GM19467 (cell line): ENCODE results near the gene LRCH1.

ENCODE experiments used
- ATAC-seq: cut with Tn5 transposase; IDR thresholded peaks from one replicate; pipeline ENCODE4 v1.9.1; 2021; ENCODE audit warnings: mild to moderate bottlenecking, moderate library complexity; ENCODE audit not compliant: unreplicated experiment

Gene LRCH1

DNA sequence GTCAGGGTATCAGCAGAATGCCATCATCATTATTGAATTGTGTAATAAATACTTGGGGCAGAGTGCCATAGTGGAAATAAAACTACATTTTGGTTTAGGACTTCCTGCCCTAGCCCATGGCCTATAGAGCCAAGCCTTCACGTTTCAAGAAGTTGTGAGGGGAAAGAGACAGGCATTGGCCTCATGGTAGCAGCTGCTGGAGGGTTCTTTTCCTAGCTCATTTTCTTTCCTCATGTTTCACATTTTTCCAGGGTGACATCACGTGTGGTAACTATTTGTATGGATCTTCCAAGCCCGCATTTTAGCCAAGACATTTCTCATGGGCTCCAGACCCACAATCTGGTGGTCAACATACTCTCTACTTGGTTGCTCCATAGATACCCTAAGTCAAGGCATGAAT lies 80.4 kb downstream of the LRCH1 start:
- ATAC-seq: no peak

DNA sequence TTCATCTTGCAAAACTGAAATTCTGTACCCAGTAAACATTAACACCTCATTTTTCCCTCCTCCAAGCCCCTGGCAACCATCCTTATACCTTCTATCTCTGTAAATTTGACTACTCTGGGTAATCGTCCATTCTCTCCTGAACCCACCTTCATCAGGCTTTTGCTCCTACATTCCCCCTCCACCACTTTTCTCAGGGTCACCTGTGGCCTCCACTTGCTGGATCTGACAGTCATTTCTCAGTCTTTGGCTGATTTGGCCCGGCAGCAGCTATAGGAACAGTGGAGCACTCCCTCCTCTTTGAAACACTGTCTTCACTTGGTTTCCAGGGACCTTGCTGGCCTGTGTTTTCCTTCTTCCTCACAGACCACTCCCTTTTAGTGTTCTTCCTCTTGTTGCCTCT lies 83.5 kb downstream of the LRCH1 start:
- no peak for ATAC-seq

DNA sequence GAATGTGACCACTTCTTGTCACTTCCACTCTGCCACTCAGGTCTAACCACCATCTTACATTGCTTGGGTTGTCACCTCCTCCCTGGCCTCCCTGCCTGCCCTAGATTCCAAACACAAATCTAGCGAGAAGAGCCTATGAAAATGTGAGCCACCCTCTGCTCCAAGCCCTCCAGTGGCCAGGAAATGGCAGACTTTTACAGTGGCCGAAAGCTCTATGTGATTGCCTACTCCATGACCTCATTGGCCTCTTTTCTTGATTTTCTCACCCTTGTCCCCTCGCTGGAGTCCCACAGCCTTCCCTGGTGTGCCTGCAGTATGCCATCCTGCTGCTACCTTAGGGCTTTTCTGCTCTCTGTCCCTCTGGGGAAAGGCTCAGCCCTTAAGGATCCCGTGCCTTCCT lies 84.2 kb downstream of the LRCH1 start:
- ATAC-seq: no peak

DNA sequence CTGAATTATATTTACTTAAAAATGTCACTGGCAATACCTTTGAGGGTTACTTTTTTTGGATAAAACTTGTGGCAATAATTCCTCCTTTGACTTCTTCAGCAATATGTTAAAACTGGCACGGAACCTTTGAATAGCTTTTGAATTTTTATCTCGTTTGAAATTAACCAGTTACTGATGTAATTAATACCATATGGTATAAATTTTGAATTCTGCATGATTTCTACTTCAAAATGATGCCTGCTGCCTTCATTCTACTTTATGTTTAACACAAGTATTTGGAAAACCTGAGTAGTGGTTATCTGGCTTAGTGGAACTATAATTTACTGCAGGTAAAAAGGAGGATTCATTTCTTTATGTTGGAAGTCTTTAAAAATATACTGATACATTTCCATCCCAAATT lies 85.3 kb downstream of the LRCH1 start:
- no peak for ATAC-seq

DNA sequence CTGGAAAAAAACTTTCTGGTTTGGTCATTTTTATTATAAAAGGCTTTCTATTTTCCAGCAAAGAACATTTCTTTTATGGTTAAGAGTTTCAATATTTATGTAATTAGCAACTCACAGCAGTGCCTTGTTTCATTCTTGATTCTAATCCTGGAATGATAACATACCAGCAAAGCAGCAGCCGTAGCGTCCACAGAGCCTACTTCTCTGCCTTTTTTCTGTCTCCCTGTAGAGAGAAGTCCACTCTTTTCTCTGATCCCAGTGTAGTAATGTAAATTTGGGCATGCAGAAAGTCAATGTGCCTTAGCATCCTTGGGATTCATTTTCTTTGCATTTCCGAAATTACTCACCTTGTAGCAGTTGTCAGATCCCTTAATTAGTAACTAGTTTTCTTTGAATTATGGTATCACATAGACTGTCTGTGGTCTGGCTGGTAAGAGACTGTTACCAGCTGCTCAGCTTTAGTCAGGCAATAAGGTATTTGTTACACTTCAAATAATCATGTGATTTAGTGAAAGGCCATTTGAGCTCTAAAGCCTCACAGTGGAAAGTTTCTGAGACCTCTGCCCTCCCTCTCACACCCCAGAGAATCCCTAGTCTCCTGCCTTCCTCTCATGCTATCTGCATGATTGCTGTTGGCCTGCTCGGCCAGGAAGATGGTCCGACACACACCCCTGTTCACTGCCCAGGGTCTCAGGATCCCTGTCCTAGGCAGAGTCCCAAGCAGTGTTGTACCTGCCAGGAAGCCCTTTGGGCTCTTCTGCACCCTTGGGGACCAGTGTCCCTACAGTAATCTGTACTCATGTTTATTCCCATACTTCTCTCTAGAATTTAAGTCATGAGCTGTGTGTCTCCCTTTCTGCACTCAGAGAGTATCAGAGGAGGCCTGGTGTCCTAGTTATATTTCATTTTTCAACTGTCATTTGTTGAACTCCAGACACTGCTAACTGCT lies 86.3 kb downstream of the LRCH1 start:
- ATAC-seq: peak; percentile 92

DNA sequence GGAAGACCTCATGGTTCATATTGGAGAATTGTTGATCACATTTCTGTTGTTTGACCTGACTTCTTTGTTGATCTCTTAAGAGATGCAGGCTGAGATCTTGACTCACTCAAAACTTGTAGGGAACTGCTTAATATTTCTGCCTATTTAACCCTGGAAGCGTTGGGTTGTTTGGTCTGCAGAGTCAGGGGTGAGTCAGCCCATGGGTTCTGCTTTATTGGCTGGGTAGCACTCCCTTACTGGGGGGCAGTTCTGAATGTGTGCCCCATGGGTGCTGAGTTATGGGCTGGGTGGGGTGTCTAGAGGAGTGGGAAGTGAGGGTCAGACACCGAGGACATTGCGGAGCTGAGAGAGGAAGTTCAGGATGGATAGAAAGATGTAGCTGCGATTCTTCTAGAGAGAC lies 87.9 kb downstream of the LRCH1 start:
- ATAC-seq: no peak

DNA sequence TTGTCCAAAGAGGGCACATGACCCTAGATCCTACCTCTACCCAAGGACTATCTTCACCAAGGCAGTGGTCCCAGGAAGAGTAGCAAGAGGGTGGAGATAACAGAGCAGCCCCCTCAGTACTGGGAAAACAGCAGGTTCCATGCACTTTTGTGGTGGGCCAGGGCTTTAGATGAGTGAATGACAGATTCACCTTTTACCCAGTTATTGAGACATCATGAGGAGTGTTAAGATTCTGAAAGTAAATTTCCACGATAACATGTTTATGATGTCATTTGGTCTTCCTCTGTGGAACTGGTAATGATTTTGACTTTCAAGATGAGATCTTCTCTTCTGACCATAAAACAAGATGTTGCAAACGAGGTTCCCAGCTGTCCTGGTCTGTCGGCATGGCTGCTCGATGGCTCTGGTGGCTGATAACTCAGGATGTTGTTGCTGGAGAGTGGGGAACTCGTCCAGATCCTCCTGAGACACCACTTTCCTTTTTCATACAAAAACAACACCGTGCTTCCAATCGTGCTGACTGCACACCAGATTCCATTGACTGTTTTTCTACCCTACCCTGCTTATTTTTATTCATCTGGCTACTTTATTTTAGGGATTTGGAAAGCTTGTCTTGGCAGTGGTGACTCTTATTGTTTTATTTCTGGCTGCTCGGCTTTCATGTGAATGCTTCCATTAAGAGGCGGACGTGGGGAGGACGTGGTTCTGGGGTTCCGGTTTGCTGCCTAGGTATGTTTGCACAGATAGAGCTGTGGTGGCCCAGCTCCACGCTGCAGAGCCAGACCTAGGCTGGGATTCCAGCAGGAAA lies 88.5 kb downstream of the LRCH1 start:
- ATAC-seq: no peak

DNA sequence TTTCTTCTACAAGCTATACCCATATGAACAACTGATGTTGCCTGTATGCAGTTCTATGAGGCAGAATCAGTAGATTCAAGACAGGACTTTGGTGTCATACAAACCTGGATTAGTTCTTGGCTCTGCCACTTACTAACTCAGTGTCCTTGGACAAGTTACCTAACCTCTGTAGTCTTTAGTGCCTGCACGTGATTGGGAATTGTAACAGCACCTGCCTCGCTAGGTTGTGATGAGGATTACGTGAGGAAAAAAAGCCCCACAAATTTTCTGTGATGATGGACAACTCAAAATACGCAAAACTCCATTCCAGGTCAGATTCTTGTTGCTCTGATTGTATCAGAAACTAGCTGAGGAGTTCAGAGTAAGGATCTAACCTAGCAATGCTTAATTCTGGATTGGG lies 89.3 kb downstream of the LRCH1 start:
- ATAC-seq: no peak

DNA sequence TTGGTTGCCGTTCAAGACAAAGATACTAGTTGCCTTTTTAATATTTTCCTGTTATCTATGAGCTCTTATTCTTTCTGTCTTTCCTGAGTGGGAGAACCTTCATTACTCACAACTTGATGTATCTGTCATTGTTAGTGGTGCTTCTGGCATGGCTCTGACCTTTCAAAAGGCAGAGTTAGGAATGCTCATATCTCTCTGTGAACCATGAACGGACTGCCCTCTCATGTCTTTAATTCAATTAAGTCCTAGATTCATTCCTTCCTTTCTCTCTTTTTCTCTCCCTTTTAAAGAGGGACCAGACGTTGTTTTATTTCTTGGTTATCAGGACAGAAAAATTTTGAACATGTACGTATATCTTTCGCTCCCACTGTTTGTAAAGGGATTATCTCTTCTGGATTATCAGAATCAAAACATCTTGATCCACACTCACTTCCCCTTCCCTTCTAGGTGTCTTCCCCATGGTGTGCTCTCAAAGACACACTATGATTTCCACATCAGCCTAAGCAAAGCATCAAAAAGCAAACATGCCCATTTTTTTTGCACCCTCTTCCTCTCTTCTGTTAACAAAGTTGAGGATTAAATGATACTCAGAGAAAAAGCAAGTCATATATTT lies 90.3 kb downstream of the LRCH1 start:
- no peak for ATAC-seq

DNA sequence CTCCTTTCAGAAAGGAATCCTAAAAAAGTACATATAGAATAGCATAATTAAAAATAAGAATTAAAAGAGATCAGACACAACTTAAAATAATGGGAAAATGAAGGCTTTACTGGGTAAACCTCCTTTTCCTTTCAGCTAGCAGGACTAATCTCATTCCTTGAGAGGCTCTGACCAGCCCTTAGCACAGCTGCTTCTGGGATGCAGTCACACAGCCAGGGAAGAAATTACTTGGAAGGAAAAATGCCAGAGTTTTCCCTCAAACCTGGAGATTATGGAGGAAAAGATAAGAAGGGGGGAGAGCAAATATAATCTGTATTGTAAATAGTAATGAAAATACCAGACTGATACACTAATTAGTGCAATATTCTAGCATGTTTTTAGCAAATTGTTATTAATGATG lies 91.8 kb downstream of the LRCH1 start:
- no peak for ATAC-seq

DNA sequence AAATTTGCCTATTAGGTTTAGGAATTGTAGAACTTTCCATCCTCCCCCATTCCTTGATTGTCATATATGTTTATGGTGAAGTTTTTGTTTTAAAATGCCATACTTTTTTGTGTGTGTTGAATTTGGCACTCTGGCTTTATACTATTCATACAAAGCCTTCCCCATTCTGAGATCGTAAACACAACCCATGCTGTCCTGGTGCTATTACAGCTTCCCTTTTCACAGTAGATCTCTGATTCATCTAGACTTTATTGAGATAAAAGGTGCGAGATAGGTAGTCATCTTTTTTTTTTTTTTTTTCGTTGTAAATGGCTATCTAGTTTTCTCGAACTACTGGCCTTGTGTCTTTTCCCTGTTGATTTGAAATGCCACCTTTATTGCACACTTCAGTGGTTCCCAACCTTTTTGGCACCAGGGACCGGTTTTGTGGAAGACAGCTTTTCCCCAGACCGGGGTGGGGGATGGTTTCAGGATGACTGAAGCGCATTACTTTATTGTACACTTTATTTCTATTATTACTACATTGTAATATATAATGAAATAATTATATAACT lies 94.6 kb downstream of the LRCH1 start:
- no peak for ATAC-seq

DNA sequence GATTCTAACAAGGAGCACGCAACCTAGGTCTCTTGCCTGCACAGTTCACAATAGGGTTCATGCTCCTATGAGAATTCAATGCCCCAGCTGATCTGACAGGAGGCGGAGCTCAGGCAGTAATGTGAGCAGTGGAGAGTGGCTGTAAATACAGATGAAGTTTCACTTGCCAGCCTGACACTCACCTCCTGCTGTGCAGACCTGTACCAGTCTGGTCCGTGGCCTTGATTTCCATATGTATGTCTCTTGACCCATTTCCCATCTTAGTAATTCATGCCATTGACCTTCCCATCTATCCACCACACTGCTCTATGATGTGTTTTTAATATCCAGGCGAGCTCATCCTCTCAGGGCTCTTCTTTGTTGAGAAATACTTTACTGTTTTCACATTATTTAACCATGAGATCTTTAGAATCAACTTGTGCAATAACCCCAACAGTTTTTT lies 95.2 kb downstream of the LRCH1 start:
- ATAC-seq: peak; percentile 68

DNA sequence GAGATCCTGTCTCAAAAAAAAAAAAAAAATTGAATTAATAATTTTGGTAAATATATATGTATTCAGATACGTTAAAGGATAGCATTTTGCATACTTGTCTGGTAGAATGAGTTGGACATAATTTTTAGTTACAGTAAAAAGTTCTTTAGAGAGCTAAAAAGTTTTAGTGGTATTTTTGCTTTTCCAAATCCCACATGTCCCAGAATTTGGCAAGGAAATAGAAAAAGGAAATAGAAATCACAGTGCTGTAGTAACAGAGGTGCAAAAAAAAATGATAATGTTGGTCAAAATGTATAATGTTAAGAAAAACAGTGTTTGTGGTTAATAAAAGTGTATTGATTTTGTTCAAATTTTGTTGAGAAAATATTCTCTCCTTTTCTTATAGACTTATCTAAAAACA lies 96.8 kb downstream of the LRCH1 start:
- no peak for ATAC-seq

DNA sequence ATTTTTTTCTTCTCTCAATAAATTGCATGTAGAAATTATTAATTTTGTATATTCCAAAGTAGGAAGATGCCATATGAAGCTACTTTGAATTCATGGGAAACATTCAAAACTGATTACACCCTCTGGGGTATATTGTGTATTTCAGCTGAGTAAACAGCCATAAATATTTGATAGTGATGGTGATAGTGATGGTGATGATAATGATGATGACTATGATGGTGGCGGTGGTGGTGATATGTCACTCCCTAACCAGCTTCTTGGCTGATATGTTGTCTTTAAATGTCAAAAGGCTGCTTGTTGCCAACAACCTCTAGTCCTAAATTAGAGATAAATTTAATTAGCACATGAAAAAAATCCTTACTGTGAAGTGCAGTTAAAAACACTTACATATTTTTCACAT lies 102.0 kb downstream of the LRCH1 start:
- ATAC-seq: no peak

DNA sequence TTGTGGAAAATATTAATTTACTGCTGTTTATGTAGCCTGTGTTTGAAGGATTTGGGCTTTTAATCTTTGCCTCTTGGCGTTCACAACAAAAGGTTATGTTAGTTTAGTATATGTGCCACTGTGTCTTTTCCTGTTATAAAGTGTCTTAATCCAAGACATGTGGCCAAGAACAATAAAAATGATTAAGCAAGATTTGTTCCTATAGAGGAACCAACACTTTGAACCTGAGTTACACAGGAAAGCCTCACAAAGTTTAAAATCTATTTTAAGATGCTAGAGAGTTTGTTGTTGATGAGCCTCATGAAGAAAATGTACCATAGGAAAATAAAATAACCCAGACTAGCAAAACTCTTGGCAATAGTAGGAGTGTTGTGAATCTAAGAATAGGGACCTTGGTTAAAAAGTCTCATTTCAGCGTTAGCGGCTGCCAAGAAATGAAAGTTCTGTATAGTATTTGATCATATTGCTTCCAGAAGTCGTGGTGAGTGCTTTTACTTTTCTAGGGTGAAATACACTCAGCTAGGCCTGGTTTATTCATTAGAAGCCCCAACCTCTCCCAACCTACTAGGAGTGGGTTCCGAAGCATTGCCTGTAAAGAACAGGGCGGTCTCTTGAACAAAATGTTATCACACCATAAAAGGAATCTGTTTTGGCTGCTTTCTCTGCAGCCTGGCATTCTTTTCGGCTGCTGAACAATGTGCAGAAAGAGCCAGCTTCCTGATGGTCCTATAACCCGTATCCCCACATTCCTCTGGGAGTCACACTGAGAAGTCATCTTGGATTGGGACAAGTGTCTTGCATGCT lies 102.6 kb downstream of the LRCH1 start:
- no peak for ATAC-seq

DNA sequence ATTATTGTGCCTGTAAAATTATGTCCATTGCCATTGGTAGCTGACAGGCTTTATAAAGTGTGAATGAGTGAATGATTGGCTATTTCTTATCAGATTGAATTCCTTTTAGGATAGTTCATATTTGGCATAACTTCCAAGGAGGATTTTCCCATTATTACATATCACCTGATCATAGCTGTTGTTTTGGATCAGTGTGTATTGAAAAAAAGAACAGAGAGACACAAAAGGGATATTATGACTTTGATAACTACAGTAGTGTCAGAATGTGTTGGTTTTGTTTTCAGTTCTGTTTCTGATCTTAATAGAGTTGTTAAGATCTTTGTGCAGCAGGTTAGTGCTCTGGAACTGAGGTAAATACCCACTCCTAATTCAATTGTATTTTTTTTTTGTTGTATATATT lies 103.8 kb downstream of the LRCH1 start:
- peak; percentile 70 for ATAC-seq

DNA sequence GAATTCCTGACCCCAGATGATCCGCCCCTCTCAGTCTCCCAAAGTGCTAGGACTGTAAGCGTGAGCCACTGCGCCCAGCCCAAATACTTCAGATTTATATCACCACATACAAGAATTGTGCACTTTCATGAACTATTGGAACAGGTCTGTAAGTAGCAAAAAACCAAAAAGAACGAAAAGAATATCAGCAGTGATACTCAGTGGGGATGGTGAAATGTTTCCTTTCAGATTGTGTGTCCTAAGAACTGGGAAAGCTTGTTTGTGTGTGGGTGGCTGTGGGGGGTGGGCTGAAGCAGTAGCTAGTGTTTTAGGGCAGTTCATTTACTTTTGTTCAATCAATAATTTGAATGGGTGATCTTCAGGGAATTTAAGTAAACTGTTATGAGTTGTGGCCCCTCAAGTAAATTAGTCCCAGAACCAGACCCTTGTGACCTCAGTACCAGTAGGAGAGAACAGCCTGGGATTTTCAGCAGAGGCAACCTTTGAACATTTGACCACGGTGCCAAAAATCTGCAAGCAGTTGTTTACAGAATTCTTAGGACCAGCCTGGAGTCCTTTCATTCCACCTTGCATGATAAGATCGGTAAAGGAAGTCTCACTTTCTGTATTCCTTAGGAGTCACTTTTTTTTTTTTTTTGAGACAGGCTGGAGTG lies 106.6 kb downstream of the LRCH1 start:
- ATAC-seq: no peak

DNA sequence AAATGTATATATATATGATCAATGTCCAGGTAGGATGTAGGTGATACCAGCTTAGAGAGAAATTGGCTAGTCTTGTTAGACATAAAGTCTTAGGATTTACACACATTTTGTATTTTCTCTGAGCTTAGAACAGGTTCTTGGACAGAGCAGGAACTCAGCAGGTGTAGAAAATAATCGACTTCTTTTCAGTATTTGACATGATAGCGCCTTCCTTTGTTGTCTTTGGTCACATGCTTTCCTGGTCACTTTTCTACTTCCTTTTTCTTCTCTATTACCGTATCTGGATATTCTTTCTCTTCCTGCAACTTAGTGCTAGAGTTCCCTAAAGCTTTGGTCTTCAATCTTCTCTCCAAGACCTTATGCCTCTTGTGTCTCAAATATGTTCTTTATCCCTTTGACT lies 107.4 kb downstream of the LRCH1 start:
- ATAC-seq: no peak

DNA sequence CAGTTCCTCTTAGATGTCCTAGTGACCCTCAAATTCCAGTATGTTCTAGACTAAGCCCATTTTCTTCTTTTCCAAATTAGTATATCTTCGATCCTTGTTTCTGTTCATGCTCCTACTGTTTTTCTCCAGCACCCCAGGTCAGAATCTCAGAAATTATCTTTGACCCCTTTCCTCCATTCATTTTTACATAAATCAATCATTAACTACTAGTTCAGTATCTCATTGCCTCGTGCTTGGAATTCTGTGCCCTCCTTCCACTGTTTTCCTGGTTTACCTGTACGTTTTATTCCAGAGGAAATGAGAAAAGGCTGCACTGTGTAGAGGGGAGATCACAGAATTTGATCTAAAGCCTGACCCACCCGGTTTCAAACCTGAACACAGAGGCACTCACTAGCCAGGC lies 107.9 kb downstream of the LRCH1 start:
- no peak for ATAC-seq

DNA sequence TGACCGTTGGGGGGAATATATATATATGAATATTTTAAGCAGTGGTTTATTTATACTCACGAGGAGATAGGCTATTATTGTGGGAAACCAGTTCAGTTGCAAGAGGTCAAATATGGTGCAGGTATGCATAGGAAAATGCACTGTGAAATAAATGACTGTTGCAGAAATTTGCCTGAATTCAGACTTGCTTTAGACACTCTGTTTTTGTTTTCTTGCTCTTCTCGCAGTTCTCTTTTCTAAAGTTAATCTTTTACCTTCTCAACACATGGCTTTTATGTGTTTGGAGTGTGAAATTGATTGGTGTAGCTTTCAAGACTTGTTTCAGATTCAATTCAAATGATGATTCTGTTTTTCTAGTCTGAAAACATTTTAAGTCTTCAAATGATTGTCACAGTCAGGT lies 109.7 kb downstream of the LRCH1 start:
- peak; percentile 61 for ATAC-seq
